ENCODE data around the gene SEMA5A. TPM values are rescaled to one million over a fixed set of nuclear protein-coding genes. Genes with fewer than 3 reads are reported as not detected.
"Not testable (repeated sequence)": the region's sequence is repeated elsewhere in the genome, so short reads cannot be mapped to it uniquely, and the experiment has no call there.

Gene SEMA5A
- total RNA-seq, 2 experiments from 2014 or later = not detected

DNA sequence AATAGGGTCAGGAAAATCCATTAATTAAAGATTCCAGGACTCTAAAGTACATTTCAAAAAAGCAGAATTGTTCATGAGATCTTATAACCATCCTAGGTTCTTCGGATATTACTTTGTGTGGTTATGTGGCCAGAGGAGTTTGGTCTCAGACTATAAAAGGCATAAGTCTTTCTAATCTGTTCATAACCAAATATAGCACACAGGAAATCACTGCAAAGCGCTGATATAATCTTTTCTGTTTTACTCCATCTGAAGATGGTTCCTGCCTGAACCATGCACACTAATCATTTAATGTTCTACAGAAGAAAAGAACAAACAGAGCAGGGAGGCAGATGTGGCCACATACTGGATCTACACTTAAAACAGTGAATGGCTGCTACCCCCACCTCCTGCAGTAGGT is 182.8 kb downstream of the SEMA5A start:
- H3K4me1 Mint-ChIP-seq (ENCODE audit: low read depth) = peaks cover 16% of the 10 kb centered on the region
- CTCF ChIA-PET = interaction anchor here (1.2 kb wide), 1 partner anchor 252 kb away, joined by 4 read pairs; no protein-coding TSS in a partner anchor
- H3K27ac Mint-ChIP-seq = no peak overlapping the region
- no peak overlapping the region for H3K4me3 Mint-ChIP-seq
- no peaks in the 10 kb centered on the region for H3K9me3 Mint-ChIP-seq
- intact Hi-C loops (cut with micrococcal nuclease) = no loop called here
- no peak for DNase-seq
- no peaks in the 10 kb centered on the region for H3K36me3 Mint-ChIP-seq (ENCODE audit: low read depth)
- no peaks in the 10 kb centered on the region for H3K27me3 Mint-ChIP-seq (ENCODE audit: low read depth)

DNA sequence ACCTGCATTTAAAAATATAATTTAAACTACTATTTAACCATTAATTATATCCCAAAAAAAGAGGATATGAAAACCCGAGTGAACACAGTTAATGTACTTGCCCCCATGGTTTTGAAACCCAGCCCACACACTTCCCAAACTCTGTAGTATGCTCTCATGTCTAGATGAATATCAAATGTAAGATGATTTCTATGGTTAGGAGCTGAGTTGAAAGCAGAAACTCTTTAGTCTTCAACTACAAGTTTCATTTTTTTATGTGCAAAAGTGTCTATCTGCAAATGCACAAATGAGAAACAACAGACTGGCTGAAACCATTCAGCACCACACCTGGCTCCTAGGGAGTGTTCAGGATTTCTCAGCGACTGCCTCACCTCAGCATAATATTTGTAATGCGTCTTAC is 183.3 kb downstream of the SEMA5A start:
- intact Hi-C loops (cut with micrococcal nuclease) = no loop called here
- CTCF ChIA-PET = interaction anchor here (1.2 to 1.3 kb wide), 2 partner anchors 19 to 251 kb away, joined by 4 to 7 read pairs; no protein-coding TSS in a partner anchor
- Mint-ChIP-seq H3K9me3 (no peaks in the 10 kb centered on the region), H3K27ac (no peak overlapping the region), H3K4me1 (ENCODE audit: low read depth) (peaks cover 16% of the 10 kb centered on the region), H3K4me3 (no peak overlapping the region), H3K27me3 (ENCODE audit: low read depth) (no peaks in the 10 kb centered on the region), H3K36me3 (ENCODE audit: low read depth) (no peaks in the 10 kb centered on the region)
- no peak for DNase-seq

DNA sequence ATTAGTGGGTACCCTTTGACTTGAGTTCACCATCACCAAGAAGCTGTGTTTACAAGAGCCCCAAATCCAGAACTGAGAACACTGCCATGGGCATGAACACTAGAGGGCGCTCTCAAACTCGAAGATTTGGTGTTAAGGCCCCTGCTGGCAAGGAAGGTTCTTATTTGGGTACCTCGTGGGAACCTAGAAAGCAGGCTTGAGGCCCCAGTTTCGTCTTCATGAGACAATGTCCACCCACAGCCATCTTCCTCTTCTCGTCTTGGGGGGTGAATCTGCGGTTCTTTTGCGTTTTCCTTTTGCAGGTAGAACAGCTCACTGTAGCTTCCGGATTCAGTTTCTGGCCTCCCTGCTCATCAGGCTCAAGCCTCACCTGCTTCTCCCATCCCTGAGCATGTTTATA is 184.0 kb downstream of the SEMA5A start:
- peak; percentile 63 for DNase-seq
- intact Hi-C loops (cut with micrococcal nuclease) = loop anchor here (1.0 kb wide), 1 partner anchor 182 kb away; no protein-coding TSS in a partner anchor
- Mint-ChIP-seq H3K4me1 (ENCODE audit: low read depth) (peaks cover 16% of the 10 kb centered on the region), H3K36me3 (ENCODE audit: low read depth) (no peaks in the 10 kb centered on the region), H3K27ac (no peak overlapping the region), H3K27me3 (ENCODE audit: low read depth) (no peaks in the 10 kb centered on the region), H3K4me3 (no peak overlapping the region), H3K9me3 (no peaks in the 10 kb centered on the region)
- CTCF ChIA-PET = interaction anchor here (1.3 kb wide), 1 partner anchor 20 kb away, joined by 7 read pairs; no protein-coding TSS in a partner anchor

DNA sequence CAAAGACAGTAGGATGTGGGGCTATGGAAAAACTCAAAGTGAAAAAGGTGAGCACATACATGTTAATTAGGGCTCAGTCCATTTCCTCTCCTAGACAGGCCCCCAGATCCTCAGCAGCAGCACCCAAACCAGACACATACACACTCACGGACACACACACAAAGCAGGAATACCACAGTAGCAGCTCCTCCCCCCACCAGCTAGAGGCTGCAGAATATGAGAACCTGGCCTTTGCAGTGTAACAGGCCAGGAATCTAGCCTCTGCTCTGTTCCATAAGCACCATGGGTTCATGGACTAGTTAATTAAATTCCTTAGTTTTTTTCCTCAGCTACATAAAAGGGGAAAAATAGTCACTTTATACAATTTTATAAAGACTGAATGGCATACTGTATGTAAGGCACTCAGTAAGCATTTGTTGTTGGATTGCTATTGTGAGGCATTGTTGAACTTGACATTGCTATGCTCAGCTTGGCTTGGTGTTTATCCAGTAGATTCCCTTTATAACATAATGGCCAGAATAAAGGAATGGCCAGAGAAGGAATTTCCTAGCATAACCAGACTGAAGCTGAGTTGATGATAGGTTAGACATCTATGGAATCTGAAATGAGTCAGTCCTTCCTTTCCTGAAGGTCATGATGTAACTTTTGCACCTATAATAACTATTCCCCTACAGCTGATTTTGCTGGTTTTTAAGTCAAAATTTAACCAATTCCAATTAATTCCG is 186.8 kb downstream of the SEMA5A start:
- H3K9me3 Mint-ChIP-seq = no peaks in the 10 kb centered on the region
- H3K36me3 Mint-ChIP-seq (ENCODE audit: low read depth) = no peaks in the 10 kb centered on the region
- intact Hi-C loops (cut with micrococcal nuclease) = no loop called here
- peaks cover 16% of the 10 kb centered on the region for H3K4me1 Mint-ChIP-seq (ENCODE audit: low read depth)
- no peak overlapping the region for H3K27ac Mint-ChIP-seq
- no peak overlapping the region for H3K4me3 Mint-ChIP-seq
- H3K27me3 Mint-ChIP-seq (ENCODE audit: low read depth) = no peaks in the 10 kb centered on the region
- CTCF ChIA-PET = interaction anchor here (0.6 kb wide), 1 partner anchor 184 kb away, joined by 3 read pairs; no protein-coding TSS in a partner anchor
- DNase-seq = no peak

DNA sequence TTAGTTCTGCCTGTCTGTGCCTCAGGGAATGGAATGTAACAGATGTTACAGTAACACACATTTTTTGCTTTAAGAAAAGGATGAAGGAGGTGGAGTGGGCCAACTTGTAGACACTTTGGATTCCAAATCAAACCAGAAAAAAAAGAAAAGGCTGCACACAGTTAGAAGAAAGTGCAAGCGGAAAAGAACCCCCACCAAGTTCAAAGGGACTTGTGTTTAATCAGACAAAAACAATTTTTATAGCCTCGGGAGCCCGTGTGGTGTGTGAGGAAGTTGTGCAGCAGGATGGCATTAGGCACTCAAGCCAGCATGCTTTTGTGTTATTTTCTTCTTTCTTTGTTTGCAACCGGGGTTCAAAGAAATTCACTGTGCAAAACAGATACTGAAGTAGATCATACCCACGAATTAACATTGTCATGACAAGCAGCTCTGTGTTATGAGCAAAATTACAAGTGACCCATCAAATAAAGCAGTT is 189.5 kb downstream of the SEMA5A start:
- Mint-ChIP-seq H3K4me1 (ENCODE audit: low read depth) (peaks cover under 1% of the 10 kb centered on the region), H3K9me3 (no peaks in the 10 kb centered on the region), H3K4me3 (no peak overlapping the region), H3K36me3 (ENCODE audit: low read depth) (no peaks in the 10 kb centered on the region), H3K27ac (no peak overlapping the region), H3K27me3 (ENCODE audit: low read depth) (no peaks in the 10 kb centered on the region)
- no peak for DNase-seq
- intact Hi-C loops (cut with micrococcal nuclease) = no loop called here
- CTCF ChIA-PET = interaction anchor here (0.5 kb wide), 1 partner anchor 22 kb away, joined by 3 read pairs; no protein-coding TSS in a partner anchor

DNA sequence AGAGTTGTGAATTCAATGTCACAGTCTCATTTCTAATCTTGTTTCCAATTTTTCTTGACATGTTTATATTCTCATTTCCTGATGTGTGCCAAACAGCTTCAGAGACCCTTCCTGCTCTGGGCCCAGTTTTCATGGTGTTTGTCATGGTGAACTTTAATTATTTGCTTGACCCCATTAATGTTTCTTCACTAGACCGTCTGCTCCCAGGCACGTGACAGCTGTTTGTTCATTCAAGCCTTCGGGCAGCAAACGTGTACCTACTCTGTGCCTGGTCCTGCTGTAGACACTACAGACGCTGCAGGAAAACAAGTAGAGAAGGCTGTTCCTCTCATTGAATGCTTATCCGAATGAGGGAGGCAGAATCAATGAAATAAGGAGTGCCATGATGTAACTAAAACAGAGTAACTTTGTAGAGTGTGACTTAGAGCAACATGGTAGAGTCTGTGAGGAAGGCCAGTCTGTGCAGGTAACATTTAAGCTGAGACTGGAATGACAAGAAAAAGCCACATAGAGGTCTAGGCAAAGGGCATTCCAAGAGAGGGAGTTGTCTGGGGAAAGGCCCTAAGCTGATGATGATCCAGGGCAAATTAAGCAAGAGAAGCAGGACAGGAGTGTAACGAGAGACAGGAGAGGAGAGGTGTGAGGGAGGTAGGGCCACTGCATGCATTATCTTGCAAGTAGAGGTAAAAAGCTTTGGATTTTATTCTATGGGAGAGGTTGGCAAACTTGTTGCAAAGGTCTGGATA is 191.4 kb downstream of the SEMA5A start:
- H3K4me1 Mint-ChIP-seq (ENCODE audit: low read depth) = no peaks in the 10 kb centered on the region
- DNase-seq = no peak
- no peaks in the 10 kb centered on the region for H3K36me3 Mint-ChIP-seq (ENCODE audit: low read depth)
- CTCF ChIA-PET = no interaction called here
- no peak overlapping the region for H3K27ac Mint-ChIP-seq
- H3K27me3 Mint-ChIP-seq (ENCODE audit: low read depth) = no peaks in the 10 kb centered on the region
- no peaks in the 10 kb centered on the region for H3K9me3 Mint-ChIP-seq
- no peak overlapping the region for H3K4me3 Mint-ChIP-seq
- intact Hi-C loops (cut with micrococcal nuclease) = no loop called here

DNA sequence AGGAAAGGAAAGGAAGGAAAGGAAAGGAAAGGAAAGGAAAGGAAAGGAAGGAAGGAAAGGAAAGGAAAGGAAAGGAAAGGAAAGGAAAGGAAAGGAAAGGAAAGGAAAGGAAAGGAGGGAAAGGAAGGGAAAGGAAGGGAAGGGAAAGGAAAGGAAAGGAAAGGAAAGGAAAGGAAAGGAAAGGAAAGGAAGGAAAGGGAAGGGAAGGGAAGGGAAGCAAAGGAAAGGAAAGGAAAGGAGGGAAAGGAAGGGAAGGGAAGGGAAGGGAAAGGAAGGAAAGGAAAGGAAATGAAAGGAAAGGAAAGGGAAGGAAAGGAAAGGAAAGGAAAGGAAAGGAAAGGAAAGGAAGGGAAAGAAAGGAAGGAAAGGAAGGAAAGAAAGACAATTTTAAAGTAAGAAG is 192.8 kb downstream of the SEMA5A start:
- intact Hi-C loops (cut with micrococcal nuclease); H3K27me3 Mint-ChIP-seq (ENCODE audit: low read depth); DNase-seq; H3K4me3 Mint-ChIP-seq; H3K4me1 Mint-ChIP-seq (ENCODE audit: low read depth); H3K36me3 Mint-ChIP-seq (ENCODE audit: low read depth); H3K27ac Mint-ChIP-seq; CTCF ChIA-PET; H3K9me3 Mint-ChIP-seq: not testable (repeated sequence)

DNA sequence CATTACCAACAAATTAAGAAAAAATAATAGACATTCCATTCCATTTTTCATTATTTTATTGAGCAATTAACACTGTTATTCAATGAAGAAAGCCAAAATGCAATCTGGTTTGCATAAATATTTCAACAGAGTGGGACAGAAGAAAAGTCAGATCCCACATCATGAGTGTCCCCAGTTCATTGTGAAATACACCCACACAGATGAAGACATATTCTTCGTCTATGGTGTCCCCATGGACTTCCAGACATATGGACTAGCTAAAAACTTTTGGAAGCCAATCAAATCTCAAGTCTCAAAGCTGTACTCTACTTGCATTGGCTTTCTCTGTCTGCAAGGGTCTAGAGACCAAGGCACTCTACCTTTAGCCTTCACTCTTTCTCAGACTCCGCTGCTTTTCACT is 194.3 kb downstream of the SEMA5A start:
- H3K27ac Mint-ChIP-seq = no peak overlapping the region
- no peaks in the 10 kb centered on the region for H3K36me3 Mint-ChIP-seq (ENCODE audit: low read depth)
- CTCF ChIA-PET = no interaction called here
- no peaks in the 10 kb centered on the region for H3K27me3 Mint-ChIP-seq (ENCODE audit: low read depth)
- DNase-seq = no peak
- no peaks in the 10 kb centered on the region for H3K4me1 Mint-ChIP-seq (ENCODE audit: low read depth)
- H3K9me3 Mint-ChIP-seq = no peaks in the 10 kb centered on the region
- intact Hi-C loops (cut with micrococcal nuclease) = no loop called here
- H3K4me3 Mint-ChIP-seq = no peak overlapping the region

DNA sequence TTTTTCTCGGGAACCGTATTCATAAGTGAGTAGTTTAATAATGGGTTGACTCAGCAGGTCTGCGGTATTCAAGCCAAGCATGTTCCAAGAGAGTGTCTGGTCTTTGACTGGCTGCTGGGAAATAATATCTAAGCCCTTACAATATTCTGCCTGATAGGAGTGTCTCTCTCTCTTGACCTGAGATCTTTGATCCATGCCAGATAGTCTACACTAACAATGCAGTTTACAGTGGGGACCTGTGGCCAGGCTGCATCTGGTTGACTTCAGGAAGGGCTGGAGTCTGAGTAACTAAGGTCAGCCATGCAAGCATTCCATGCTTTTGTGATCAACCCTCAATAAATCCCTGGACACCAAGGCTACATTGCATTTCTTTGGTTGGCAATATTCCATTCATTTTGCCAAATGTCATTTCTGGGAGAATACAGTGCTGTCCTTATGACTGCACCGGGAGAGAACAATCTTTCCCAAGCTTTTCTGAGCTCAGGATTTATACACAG is 195.5 kb downstream of the SEMA5A start:
- Mint-ChIP-seq H3K36me3 (ENCODE audit: low read depth) (no peaks in the 10 kb centered on the region), H3K27me3 (ENCODE audit: low read depth) (no peaks in the 10 kb centered on the region), H3K4me3 (no peak overlapping the region), H3K9me3 (no peaks in the 10 kb centered on the region), H3K4me1 (ENCODE audit: low read depth) (no peaks in the 10 kb centered on the region), H3K27ac (no peak overlapping the region)
- no peak for DNase-seq
- CTCF ChIA-PET = no interaction called here
- intact Hi-C loops (cut with micrococcal nuclease) = no loop called here

DNA sequence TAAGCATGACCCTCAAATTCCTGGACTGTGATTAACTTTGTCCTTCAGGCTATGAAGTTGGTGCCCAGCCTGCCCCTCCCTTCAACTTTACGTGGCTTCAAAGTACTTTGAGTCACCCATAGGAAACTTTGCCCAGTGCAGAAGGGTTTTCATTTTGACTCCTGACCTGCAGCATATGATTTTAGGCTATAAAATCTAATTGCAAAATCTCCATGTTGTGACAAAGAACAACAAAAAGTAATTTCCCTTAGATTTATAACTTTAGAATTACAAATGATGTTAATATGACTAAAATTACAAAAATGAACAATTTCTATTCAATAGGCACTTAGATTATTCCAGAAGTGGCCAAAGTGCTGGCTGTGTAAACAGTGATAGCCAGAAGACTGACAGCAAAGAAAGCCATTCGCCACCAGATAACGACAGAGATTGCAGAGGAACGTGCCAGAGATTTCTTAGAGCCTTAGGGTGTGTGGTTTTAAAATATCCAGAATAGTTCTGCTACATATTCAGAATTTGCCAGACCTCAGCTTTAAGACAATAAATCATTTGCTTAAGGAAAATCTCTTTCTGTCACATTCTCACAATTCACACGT is 197.4 kb downstream of the SEMA5A start:
- Mint-ChIP-seq H3K9me3 (no peaks in the 10 kb centered on the region), H3K36me3 (ENCODE audit: low read depth) (no peaks in the 10 kb centered on the region), H3K4me1 (ENCODE audit: low read depth) (no peaks in the 10 kb centered on the region), H3K27me3 (ENCODE audit: low read depth) (no peaks in the 10 kb centered on the region), H3K4me3 (no peak overlapping the region), H3K27ac (no peak overlapping the region)
- intact Hi-C loops (cut with micrococcal nuclease) = no loop called here
- CTCF ChIA-PET = no interaction called here
- no peak for DNase-seq

DNA sequence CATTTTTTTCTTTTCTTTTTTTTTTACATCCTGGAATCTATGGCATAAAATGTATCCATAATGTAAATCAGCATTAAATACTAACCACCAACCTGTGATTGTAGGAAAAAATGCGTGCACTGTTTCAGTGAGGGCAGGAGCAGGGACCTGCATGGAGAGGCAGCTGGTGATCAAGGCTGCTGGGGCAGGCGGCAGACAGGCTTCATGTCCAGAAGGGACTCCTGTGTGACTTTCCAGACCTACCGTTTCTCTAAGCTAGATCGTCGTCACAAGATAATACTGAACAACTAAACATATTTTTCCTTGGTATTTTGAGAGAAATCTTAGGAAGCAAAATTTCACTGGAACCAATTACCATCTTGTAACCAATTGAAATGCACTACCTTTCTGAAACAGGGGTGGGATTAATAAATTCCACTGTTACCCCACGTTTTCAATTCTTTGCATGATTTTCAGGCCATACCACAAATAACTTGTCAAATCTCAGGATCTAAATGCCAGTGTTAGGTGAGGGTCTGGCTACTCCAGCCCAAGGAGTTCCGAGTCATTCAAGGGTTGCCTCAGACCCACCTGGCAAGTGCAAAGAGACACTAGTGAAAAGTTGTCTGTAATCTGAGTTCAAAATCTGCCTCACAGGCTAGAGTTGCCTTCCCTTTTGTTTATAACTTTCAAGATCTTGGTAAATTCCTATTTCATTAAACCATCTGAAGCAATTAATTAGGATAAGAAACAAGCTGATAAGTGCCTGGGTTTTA is 198.2 kb downstream of the SEMA5A start:
- H3K36me3 Mint-ChIP-seq (ENCODE audit: low read depth) = no peaks in the 10 kb centered on the region
- no peak overlapping the region for H3K27ac Mint-ChIP-seq
- no peaks in the 10 kb centered on the region for H3K27me3 Mint-ChIP-seq (ENCODE audit: low read depth)
- intact Hi-C loops (cut with micrococcal nuclease) = no loop called here
- no peak overlapping the region for H3K4me3 Mint-ChIP-seq
- H3K4me1 Mint-ChIP-seq (ENCODE audit: low read depth) = no peaks in the 10 kb centered on the region
- DNase-seq = no peak
- CTCF ChIA-PET = no interaction called here
- H3K9me3 Mint-ChIP-seq = no peaks in the 10 kb centered on the region

DNA sequence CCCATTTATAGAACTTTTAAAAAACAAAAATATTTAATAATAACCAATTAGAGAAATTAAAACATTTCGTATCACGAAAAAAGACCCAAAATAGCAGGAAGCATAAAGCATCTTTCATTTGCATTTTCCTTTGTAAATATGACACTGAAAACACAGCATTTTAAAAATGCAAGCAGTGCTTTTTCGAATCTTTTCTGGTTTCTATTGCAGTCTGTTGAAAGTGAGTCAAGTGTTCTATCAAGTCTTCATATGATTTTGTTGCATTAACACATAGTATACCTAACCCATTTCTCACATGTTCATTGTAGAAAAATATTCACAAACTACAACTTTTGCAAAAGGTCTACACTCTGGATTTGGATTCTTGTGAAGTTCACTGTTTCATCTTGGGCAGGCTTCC is 198.8 kb downstream of the SEMA5A start:
- Mint-ChIP-seq H3K4me1 (ENCODE audit: low read depth) (no peaks in the 10 kb centered on the region), H3K9me3 (no peaks in the 10 kb centered on the region), H3K36me3 (ENCODE audit: low read depth) (no peaks in the 10 kb centered on the region), H3K4me3 (no peak overlapping the region), H3K27ac (no peak overlapping the region), H3K27me3 (ENCODE audit: low read depth) (no peaks in the 10 kb centered on the region)
- CTCF ChIA-PET = no interaction called here
- no peak for DNase-seq
- intact Hi-C loops (cut with micrococcal nuclease) = no loop called here
